ENCODE results near the gene REPIN1. TPM values are rescaled to one million over a fixed set of nuclear protein-coding genes. Genes with fewer than 3 reads are reported as not detected.

REPIN1 gene
- total and polyA plus RNA-seq, 9 of the 15 experiments (the other 6 are each of a cell fraction or from before 2014, with no cell fraction given), result 8.1 to 283 (median 94.3) TPM

DNA sequence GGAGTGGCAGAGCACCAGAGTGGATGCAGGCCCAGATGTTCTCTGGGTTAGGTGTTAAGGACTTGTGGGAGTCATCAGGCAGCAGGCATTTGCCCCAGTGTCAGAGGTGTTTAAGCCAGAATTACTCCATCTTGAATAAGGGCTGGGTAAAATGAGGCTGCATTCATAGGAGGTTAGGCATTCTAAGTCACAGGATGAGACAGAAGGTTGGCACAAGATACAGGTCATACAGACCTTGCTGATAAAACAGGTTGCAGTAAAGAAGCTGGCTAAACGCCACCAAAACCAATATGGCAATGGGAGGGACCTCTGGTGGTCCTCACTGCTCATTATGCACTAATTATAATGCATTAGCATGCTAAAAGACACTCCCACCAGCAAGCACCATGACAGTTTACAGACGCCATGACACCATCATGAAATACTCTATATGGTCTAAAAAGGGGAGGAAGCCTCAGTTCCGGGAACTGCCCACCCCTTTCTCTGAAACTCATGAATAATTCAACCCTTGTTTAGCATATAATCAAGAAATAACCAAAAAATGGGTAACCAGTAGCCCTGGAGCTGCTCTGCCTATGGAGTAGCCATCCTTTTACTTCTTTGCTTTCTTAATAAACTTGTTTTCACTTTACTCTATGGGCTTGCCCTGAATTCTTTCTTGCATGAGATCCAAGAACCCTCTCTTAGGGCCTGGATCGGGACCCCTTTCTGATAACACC, 46.3 kb upstream of the REPIN1 start (continued):
- TF ChIP-seq, protein P1, sequence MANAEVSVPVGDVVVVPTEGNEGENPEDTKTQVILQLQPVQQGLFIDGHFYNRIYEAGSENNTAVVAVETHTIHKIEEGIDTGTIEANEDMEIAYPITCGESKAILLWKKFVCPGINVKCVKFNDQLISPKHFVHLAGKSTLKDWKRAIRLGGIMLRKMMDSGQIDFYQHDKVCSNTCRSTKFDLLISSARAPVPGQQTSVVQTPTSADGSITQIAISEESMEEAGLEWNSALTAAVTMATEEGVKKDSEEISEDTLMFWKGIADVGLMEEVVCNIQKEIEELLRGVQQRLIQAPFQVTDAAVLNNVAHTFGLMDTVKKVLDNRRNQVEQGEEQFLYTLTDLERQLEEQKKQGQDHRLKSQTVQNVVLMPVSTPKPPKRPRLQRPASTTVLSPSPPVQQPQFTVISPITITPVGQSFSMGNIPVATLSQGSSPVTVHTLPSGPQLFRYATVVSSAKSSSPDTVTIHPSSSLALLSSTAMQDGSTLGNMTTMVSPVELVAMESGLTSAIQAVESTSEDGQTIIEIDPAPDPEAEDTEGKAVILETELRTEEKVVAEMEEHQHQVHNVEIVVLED (CRISPR knock-in tag; IDR thresholded peaks at IDR 0.05), result peak; percentile 40; the same call in 1 of the 2 replicates
- TF ChIP-seq TEAD2 (tag; IDR thresholded peaks at IDR 0.05) (peak; percentile 89), HMBOX1 (IDR thresholded peaks at IDR 0.05) (peak; percentile 75; the same call in 1 of the 2 replicates), SAP30 (IDR thresholded peaks at IDR 0.05; ENCODE audit: borderline replicate concordance, insufficient read depth, low read depth, low read length, poor library complexity, severe bottlenecking) (no peak), ZC3H8 (IDR thresholded peaks at IDR 0.05) (no peak), POLR2H (tag; IDR thresholded peaks at IDR 0.05; ENCODE audit: low read depth) (peak; percentile 95), ZNF324 (CRISPR knock-in tag; IDR thresholded peaks at IDR 0.05) (no peak)
- TF ChIP-seq, protein P2, sequence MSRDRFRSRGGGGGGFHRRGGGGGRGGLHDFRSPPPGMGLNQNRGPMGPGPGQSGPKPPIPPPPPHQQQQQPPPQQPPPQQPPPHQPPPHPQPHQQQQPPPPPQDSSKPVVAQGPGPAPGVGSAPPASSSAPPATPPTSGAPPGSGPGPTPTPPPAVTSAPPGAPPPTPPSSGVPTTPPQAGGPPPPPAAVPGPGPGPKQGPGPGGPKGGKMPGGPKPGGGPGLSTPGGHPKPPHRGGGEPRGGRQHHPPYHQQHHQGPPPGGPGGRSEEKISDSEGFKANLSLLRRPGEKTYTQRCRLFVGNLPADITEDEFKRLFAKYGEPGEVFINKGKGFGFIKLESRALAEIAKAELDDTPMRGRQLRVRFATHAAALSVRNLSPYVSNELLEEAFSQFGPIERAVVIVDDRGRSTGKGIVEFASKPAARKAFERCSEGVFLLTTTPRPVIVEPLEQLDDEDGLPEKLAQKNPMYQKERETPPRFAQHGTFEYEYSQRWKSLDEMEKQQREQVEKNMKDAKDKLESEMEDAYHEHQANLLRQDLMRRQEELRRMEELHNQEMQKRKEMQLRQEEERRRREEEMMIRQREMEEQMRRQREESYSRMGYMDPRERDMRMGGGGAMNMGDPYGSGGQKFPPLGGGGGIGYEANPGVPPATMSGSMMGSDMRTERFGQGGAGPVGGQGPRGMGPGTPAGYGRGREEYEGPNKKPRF (IDR thresholded peaks at IDR 0.05; ENCODE audit: low read depth, low read length), result no peak
- TF ChIP-seq, protein P3, sequence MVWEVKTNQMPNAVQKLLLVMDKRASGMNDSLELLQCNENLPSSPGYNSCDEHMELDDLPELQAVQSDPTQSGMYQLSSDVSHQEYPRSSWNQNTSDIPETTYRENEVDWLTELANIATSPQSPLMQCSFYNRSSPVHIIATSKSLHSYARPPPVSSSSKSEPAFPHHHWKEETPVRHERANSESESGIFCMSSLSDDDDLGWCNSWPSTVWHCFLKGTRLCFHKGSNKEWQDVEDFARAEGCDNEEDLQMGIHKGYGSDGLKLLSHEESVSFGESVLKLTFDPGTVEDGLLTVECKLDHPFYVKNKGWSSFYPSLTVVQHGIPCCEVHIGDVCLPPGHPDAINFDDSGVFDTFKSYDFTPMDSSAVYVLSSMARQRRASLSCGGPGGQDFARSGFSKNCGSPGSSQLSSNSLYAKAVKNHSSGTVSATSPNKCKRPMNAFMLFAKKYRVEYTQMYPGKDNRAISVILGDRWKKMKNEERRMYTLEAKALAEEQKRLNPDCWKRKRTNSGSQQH (CRISPR knock-in tag; IDR thresholded peaks at IDR 0.05), result no peak
- TF ChIP-seq, protein P4, sequence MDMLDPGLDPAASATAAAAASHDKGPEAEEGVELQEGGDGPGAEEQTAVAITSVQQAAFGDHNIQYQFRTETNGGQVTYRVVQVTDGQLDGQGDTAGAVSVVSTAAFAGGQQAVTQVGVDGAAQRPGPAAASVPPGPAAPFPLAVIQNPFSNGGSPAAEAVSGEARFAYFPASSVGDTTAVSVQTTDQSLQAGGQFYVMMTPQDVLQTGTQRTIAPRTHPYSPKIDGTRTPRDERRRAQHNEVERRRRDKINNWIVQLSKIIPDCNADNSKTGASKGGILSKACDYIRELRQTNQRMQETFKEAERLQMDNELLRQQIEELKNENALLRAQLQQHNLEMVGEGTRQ (CRISPR knock-in tag; IDR thresholded peaks at IDR 0.05), result no peak

Measured in K562 (cell line).